ENCODE measurements around the gene EYS. TPM values are rescaled to one million over a fixed set of nuclear protein-coding genes. Genes with fewer than 3 reads are reported as not detected.

The EYS gene
- total RNA-seq, 3 donors from 2014 or later: 1.3 to 2.9 TPM; not detected in 1

DNA sequence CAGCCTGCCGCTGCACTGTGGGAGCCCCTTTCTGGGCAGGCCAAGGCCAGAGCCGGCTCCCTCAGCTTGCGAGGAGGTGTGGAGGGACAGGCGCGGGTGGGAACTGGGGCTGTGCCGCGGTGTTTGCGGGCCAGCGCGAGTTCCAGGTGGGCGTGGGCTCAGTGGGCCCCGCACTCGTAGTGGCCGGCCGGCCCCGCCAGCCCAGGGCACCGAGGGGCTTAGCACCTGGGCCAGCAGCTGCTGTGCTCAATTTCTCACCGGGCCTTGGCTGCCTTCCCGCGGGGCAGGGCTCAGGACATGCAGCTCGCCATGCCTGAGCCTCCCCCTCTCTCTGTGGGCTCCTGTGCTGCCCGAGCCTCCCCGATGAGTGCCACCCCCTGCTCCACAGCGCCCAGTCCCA lies 1683.3 kb downstream of the EYS start:
- Histone ChIP-seq H3K9me3 (peaks cover 4 to 5% of the 10 kb centered on the region in 2 donors), H3K36me3 (no peaks in the 10 kb centered on the region), H3K27ac (no peak overlapping the region), H3K4me1 (no peaks in the 10 kb centered on the region), H3K27me3 (no peaks in the 10 kb centered on the region), H3K4me3 (no peak overlapping the region)
- intact Hi-C loops (cut with DNase I; ENCODE audit: low total_unique reads): no loop called here
- no peak for DNase-seq (ENCODE audit: low spot score in 2 of 2)
- TF ChIP-seq, protein P1, sequence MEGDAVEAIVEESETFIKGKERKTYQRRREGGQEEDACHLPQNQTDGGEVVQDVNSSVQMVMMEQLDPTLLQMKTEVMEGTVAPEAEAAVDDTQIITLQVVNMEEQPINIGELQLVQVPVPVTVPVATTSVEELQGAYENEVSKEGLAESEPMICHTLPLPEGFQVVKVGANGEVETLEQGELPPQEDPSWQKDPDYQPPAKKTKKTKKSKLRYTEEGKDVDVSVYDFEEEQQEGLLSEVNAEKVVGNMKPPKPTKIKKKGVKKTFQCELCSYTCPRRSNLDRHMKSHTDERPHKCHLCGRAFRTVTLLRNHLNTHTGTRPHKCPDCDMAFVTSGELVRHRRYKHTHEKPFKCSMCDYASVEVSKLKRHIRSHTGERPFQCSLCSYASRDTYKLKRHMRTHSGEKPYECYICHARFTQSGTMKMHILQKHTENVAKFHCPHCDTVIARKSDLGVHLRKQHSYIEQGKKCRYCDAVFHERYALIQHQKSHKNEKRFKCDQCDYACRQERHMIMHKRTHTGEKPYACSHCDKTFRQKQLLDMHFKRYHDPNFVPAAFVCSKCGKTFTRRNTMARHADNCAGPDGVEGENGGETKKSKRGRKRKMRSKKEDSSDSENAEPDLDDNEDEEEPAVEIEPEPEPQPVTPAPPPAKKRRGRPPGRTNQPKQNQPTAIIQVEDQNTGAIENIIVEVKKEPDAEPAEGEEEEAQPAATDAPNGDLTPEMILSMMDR (IDR thresholded peaks at IDR 0.05): no peak
- TF ChIP-seq POLR2A (IDR thresholded peaks at IDR 0.05) (no peak), POLR2AphosphoS5 (IDR thresholded peaks at IDR 0.05) (no peak)

DNA sequence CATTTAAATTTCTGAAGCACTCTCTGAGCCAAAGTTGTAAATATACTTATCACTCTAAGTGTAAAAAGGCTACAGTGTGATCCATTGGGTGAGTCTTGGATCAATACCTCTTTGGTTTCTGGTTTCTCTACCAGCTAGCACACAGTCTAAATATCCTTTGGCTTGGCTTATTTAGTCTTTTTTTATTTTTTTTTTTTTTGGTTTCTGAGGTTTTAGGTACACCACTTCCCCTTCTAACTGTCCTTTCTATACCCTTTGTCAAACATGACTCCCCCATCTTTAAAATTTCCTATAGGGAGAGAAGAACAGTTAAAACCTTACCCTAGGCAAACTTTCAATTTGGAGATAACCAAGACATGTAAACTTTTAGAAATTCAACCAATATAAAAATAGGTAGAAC lies 1692.4 kb downstream of the EYS start:
- no peaks in the 10 kb centered on the region for H3K9me3 ChIP-seq
- no peak overlapping the region for H3K27ac ChIP-seq
- no peaks in the 10 kb centered on the region for H3K4me1 ChIP-seq
- no peaks in the 10 kb centered on the region for H3K36me3 ChIP-seq
- intact Hi-C loops (cut with DNase I; ENCODE audit: low total_unique reads): loop anchor here (2.0 kb wide), 1 partner anchor 42 kb away; no protein-coding TSS in a partner anchor
- H3K27me3 ChIP-seq: no peaks in the 10 kb centered on the region
- no peak for DNase-seq (ENCODE audit: low spot score in 2 of 2)
- no peak for TF ChIP-seq POLR2AphosphoS5 (IDR thresholded peaks at IDR 0.05)
- TF ChIP-seq, protein P1 (IDR thresholded peaks at IDR 0.05): no peak
- H3K4me3 ChIP-seq: no peak overlapping the region

DNA sequence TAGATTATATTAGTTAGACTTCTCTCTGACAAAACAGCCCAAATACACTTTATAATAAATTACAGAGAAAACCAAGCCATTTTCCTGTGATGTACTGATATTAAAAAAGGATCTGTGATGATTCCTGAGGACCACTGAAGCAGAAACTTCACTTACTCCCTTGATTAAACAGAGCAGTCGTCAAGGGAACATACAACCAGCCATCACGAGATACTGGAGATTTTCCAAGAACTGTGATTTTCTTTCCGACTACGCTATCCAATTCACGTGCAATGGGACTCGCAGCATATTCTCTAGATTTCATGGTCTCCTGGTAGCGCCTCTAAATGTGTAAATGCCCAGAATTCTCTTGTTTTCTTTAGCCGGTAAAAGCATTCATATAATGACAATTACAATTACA lies 1694.0 kb downstream of the EYS start:
- Histone ChIP-seq H3K36me3 (no peaks in the 10 kb centered on the region), H3K27ac (no peak overlapping the region), H3K27me3 (no peaks in the 10 kb centered on the region), H3K4me1 (no peaks in the 10 kb centered on the region), H3K4me3 (no peak overlapping the region), H3K9me3 (no peaks in the 10 kb centered on the region)
- TF ChIP-seq, protein P1 (IDR thresholded peaks at IDR 0.05): no peak
- TF ChIP-seq POLR2A (IDR thresholded peaks at IDR 0.05) (no peak), POLR2AphosphoS5 (IDR thresholded peaks at IDR 0.05) (no peak)
- no peak for DNase-seq (ENCODE audit: low spot score in 2 of 2)
- intact Hi-C loops (cut with DNase I; ENCODE audit: low total_unique reads): no loop called here

DNA sequence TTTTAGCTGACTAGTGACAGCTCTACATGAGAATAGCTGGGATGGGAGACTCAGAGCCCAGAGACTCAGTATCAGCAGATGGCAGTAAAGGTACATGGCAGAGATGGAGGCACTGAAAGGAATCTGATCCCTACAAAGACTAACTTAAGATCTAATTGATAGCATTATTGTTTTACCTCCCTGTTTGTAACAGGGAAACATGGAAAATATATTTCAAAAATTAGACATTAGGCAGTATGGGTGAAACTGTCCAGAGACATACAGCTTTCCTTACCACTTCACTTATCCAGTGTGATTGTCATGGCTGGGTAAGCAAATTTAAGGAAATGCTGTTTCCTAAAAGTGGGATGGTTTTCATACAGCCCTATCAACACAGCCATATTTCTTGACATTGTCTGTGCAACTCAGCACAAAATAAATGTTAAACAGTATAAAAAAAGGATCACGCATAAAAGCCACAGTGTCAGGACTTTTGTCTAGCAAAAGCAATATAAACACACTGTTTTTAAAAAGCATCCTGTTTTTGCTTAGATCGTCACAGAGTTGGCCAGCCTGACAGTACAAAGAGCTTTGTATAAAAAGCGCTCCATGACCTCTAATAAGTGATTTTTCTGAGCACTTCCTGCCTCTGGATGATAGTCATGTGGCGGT lies 1694.5 kb downstream of the EYS start:
- H3K27me3 ChIP-seq: no peaks in the 10 kb centered on the region
- H3K27ac ChIP-seq: no peak overlapping the region
- no peak overlapping the region for H3K4me3 ChIP-seq
- no peaks in the 10 kb centered on the region for H3K9me3 ChIP-seq
- no peaks in the 10 kb centered on the region for H3K36me3 ChIP-seq
- TF ChIP-seq, protein P1 (IDR thresholded peaks at IDR 0.05): no peak
- no peak for TF ChIP-seq POLR2A (IDR thresholded peaks at IDR 0.05)
- no peak for TF ChIP-seq POLR2AphosphoS5 (IDR thresholded peaks at IDR 0.05)
- no peaks in the 10 kb centered on the region for H3K4me1 ChIP-seq
- intact Hi-C loops (cut with DNase I; ENCODE audit: low total_unique reads): no loop called here
- no peak for DNase-seq (ENCODE audit: low spot score in 2 of 2)

DNA sequence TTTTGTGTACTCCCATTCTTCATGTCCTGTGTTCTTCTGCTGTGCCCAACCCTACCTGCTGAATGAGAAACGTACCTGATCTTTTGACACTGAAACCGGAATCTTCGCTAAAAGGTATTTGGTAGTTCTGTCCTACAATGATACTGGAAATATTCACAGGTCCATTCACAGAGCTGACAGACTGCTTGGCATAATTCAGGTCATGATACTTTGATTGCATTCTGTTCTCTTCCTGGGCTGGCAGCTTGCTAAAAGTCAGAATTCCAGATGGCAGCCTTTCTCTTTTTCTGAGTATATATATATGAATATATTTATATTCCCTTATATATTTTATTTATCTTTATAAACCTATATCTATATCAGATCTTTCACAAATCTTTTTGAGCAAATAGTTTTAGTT lies 1696.4 kb downstream of the EYS start:
- TF ChIP-seq POLR2AphosphoS5 (IDR thresholded peaks at IDR 0.05) (no peak), POLR2A (IDR thresholded peaks at IDR 0.05) (no peak)
- TF ChIP-seq, protein P1 (IDR thresholded peaks at IDR 0.05): no peak
- H3K36me3 ChIP-seq: no peaks in the 10 kb centered on the region
- intact Hi-C loops (cut with DNase I; ENCODE audit: low total_unique reads): no loop called here

More for the DNA sequence above, 1696.4 kb downstream of the EYS start:
- Histone ChIP-seq H3K4me3 (no peak overlapping the region), H3K9me3 (no peaks in the 10 kb centered on the region), H3K4me1 (no peaks in the 10 kb centered on the region), H3K27me3 (no peaks in the 10 kb centered on the region), H3K27ac (no peak overlapping the region)
- no peak for DNase-seq (ENCODE audit: low spot score in 2 of 2)

All from breast epithelium (tissue), 4 donors.